Uterus (tissue), 2 donors: Measurements from ENCODE around the gene STXBP5L.
"Not testable (repeated sequence)": the region's sequence is repeated elsewhere in the genome, so short reads cannot be mapped to it uniquely, and the experiment has no call there.

ENCODE experiments used
- CTCF ChIP-seq, 4 experiments: fragments of 200-600 bp in 2 of 4; fragments of 450-650 bp in 2 of 4; sonication (generic) in 2 of 4; IDR thresholded peaks; one replicate each; pipeline ENCODE4 v1.5.1; 2016 to 2019; ENCODE audit warnings: antibody characterized with exemption in 4 of 4, mild to moderate bottlenecking in 2 of 4, moderate library complexity in 1 of 4
- POLR2A ChIP-seq, 2 donors: fragments of 450-650 bp; IDR thresholded peaks; one replicate each; pipeline ENCODE4 v1.6.1; 2016; ENCODE audit warnings: antibody characterized with exemption in 2 of 2, mild to moderate bottlenecking in 1 of 2, moderate library complexity in 1 of 2

GRCh38 chr3:121395967-121396366, 488.0 kb downstream of the STXBP5L start:
- TF ChIP-seq CTCF, POLR2A (IDR thresholded peaks at IDR 0.05): not testable (repeated sequence)
